ENCODE data around the gene EXOSC7. TPM values are rescaled to one million over a fixed set of nuclear protein-coding genes. Genes with fewer than 3 reads are reported as not detected.
A peak's percentile ranks its signal among the peaks of the same experiment; 100 is the strongest.

EXOSC7 gene
- total RNA-seq, 2 donors from 2014 or later: 38.9 to 52.5 TPM

GRCh38 chr3:44993471-44994205 is 17.6 kb downstream of the EXOSC7 start:
- H3K27ac ChIP-seq: peak overlapping the region in 1 of 2 donors; percentile 28
- H3K4me3 ChIP-seq: no peak overlapping the region
- H3K4me1 ChIP-seq: peaks cover 0 to 31% of the 10 kb centered on the region in 2 donors
- TF ChIP-seq, protein P1, sequence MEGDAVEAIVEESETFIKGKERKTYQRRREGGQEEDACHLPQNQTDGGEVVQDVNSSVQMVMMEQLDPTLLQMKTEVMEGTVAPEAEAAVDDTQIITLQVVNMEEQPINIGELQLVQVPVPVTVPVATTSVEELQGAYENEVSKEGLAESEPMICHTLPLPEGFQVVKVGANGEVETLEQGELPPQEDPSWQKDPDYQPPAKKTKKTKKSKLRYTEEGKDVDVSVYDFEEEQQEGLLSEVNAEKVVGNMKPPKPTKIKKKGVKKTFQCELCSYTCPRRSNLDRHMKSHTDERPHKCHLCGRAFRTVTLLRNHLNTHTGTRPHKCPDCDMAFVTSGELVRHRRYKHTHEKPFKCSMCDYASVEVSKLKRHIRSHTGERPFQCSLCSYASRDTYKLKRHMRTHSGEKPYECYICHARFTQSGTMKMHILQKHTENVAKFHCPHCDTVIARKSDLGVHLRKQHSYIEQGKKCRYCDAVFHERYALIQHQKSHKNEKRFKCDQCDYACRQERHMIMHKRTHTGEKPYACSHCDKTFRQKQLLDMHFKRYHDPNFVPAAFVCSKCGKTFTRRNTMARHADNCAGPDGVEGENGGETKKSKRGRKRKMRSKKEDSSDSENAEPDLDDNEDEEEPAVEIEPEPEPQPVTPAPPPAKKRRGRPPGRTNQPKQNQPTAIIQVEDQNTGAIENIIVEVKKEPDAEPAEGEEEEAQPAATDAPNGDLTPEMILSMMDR (IDR thresholded peaks at IDR 0.05): no peak
- DNase-seq (ENCODE audit: low spot score): no peak
- no peaks in the 10 kb centered on the region for H3K27me3 ChIP-seq
- no peaks in the 10 kb centered on the region for H3K9me3 ChIP-seq
- peaks cover 29% of the 10 kb centered on the region for H3K36me3 ChIP-seq

DNA sequence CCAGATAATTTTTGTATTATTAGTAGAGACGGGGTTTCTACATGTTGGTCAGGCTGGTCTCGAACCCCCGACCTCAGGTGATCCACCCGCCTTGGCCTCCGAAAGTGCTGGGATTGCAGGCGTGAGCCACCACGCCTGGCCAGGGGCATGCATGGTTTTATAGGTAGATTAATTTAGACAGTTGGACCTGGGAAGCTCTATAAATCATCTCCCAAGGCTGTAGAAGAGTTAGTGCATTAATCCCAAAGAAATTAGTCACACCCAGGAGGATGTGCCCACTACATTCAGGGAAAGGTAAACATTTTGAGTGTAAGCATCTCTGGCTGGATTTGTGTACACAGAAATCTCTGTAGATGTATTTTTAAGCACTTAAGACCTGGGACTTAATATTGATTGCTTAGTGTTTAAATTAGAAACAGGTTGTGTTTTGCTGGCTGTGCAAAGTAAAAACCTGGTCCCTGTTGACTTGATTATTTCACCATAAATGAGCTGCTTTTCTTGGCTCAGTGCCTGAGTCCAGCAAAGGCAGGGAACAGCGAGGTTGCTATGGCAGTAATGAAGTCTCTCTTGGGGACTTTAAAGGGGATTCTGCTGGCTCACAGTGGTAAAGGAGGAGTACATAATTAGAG is 19.2 kb downstream of the EXOSC7 start:
- peak; percentile 80 for DNase-seq (ENCODE audit: low spot score)
- Histone ChIP-seq H3K4me1 (peaks cover 0 to 31% of the 10 kb centered on the region in 2 donors), H3K27me3 (no peaks in the 10 kb centered on the region), H3K4me3 (no peak overlapping the region), H3K9me3 (no peaks in the 10 kb centered on the region), H3K36me3 (peaks cover 39% of the 10 kb centered on the region), H3K27ac (peak overlapping the region in 1 of 2 donors; percentile 20)
- TF ChIP-seq, protein P1 (IDR thresholded peaks at IDR 0.05): no peak

DNA sequence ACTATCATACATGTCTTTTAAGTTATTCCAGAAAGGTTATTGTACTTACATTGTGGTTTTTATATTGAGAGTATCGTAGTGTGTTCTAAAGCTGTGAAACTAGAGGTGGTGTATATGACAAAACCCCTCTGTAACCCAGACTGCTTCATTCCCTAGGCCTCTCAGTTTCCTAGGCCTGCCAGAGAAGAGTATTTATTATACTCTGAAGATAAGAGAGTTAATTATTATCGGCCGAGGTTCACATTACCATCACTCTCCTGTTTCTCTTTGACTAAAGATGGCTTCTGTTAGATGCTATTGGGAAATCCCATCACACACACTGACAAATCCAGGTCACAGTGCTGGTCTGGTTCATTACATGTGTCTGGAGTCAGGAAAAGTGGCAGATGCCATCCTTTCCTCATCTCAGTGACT is 20.5 kb downstream of the EXOSC7 start:
- TF ChIP-seq, protein P1 (IDR thresholded peaks at IDR 0.05): no peak
- H3K4me3 ChIP-seq: no peak overlapping the region
- no peaks in the 10 kb centered on the region for H3K9me3 ChIP-seq
- H3K36me3 ChIP-seq: peaks cover 37% of the 10 kb centered on the region
- H3K27me3 ChIP-seq: no peaks in the 10 kb centered on the region
- peaks cover 0 to 31% of the 10 kb centered on the region in 2 donors for H3K4me1 ChIP-seq
- H3K27ac ChIP-seq: no peak overlapping the region
- DNase-seq (ENCODE audit: low spot score): no peak

GRCh38 chr3:44999782-45000181 is 23.7 kb downstream of the EXOSC7 start:
- Histone ChIP-seq H3K27ac (no peak overlapping the region), H3K27me3 (no peaks in the 10 kb centered on the region), H3K9me3 (peaks cover 0 to 2% of the 10 kb centered on the region in 2 donors), H3K4me3 (no peak overlapping the region), H3K36me3 (peaks cover 49% of the 10 kb centered on the region), H3K4me1 (peaks cover 0 to 35% of the 10 kb centered on the region in 2 donors)
- no peak for DNase-seq (ENCODE audit: low spot score)
- TF ChIP-seq, protein P1 (IDR thresholded peaks at IDR 0.05): no peak

DNA sequence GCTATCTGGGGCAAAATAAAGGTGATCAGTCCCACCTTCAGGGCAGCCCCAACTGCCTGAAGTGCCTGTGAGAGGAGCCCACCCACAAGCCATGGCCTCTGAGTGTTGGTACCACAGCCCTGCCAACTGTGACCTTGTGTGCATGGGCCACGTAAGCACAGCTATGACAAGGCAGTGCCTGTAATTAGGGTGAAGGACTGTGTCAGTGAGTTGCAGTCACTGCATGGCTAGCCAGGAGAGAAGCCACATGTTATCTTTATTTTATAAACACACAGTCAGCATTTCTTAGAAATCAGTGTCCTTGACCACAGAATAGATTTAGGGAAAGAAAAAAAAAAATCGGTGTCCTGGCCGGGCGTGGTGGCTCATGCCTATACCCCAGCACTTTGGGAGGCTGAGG is 24.8 kb downstream of the EXOSC7 start:
- no peak overlapping the region for H3K27ac ChIP-seq

More for the DNA sequence above, 24.8 kb downstream of the EXOSC7 start:
- TF ChIP-seq, protein P1 (IDR thresholded peaks at IDR 0.05): no peak
- Histone ChIP-seq H3K4me1 (peaks cover 0 to 25% of the 10 kb centered on the region in 2 donors), H3K36me3 (peaks cover 58% of the 10 kb centered on the region), H3K27me3 (no peaks in the 10 kb centered on the region), H3K9me3 (peaks cover 0 to 6% of the 10 kb centered on the region in 2 donors), H3K4me3 (no peak overlapping the region)
- DNase-seq (ENCODE audit: low spot score): no peak
